ENCODE results near the gene SDC1. TPM values are rescaled to one million over a fixed set of nuclear protein-coding genes. Genes with fewer than 3 reads are reported as not detected.
A peak's percentile ranks its signal among the peaks of the same experiment; 100 is the strongest.

The SDC1 gene
- total RNA-seq, 4 donors from 2014 or later: 355 to 757 (median 496) TPM

GRCh38 chr2:20209373-20210109 lies 15.4 kb downstream of the SDC1 start:
- TF ChIP-seq POLR2A (IDR thresholded peaks at IDR 0.05) (peak in 1 of 4 donors; percentile 49), CTCF (IDR thresholded peaks at IDR 0.05) (no peak)
- no peak for DNase-seq
- intact Hi-C loops (cut with DNase I): no loop called here
- WGBS, 2 donors: 71% methylated on average over 11 of the region's 21 CpGs; no CpG with 5 or more reads in 1 of the 2 donors
- H3K36me3 ChIP-seq: peaks cover 0 to 19% (median 9%) of the 10 kb centered on the region in 3 donors
- H3K9me3 ChIP-seq: no peaks in the 10 kb centered on the region
- H3K27ac ChIP-seq: peak overlapping the region; percentile 91 to 97 (median 94)
- H3K4me3 ChIP-seq: no peak overlapping the region
- H3K4me1 ChIP-seq: peaks cover 42 to 100% (median 78%) of the 10 kb centered on the region in 3 donors
- no peaks in the 10 kb centered on the region for H3K27me3 ChIP-seq

GRCh38 chr2:20208476-20208859 lies 16.5 kb downstream of the SDC1 start:
- peak overlapping the region; percentile 91 to 97 (median 94) for H3K27ac ChIP-seq
- peaks cover 0 to 29% (median 18%) of the 10 kb centered on the region in 3 donors for H3K36me3 ChIP-seq
- 53 to 80% methylated on average over 1 to 3 of the region's 5 CpGs for WGBS, 2 donors
- intact Hi-C loops (cut with DNase I): no loop called here
- H3K4me1 ChIP-seq: peaks cover 42 to 100% (median 73%) of the 10 kb centered on the region in 3 donors
- H3K27me3 ChIP-seq: no peaks in the 10 kb centered on the region
- no peak for DNase-seq
- H3K9me3 ChIP-seq: no peaks in the 10 kb centered on the region
- TF ChIP-seq POLR2A (IDR thresholded peaks at IDR 0.05) (no peak), CTCF (IDR thresholded peaks at IDR 0.05) (no peak)
- peak overlapping the region in 1 of 4 donors; percentile 11 for H3K4me3 ChIP-seq

- 5 to 51% methylated on average over 4 to 5 of the region's 5 CpGs for WGBS, 2 donors
- peaks cover 31 to 93% (median 66%) of the 10 kb centered on the region in 3 donors for H3K4me1 ChIP-seq
- H3K27me3 ChIP-seq: no peaks in the 10 kb centered on the region
- intact Hi-C loops (cut with DNase I): no loop called here
- no peak for DNase-seq
- H3K4me3 ChIP-seq: no peak overlapping the region
- TF ChIP-seq CTCF (IDR thresholded peaks at IDR 0.05): no peak
- TF ChIP-seq POLR2A (IDR thresholded peaks at IDR 0.05): no peak
- peaks cover 0 to 44% (median 24%) of the 10 kb centered on the region in 3 donors for H3K36me3 ChIP-seq
- H3K27ac ChIP-seq: peak overlapping the region; percentile 91 to 97 (median 94)
- H3K9me3 ChIP-seq: no peaks in the 10 kb centered on the region
Measured at GRCh38 chr2:20207051-20207450, 17.9 kb downstream of the SDC1 start.

- H3K9me3 ChIP-seq: no peaks in the 10 kb centered on the region
- 47% methylated on average over 2 to 4 of the region's 10 CpGs for WGBS, 2 donors
- peaks cover 0 to 54% (median 24%) of the 10 kb centered on the region in 3 donors for H3K36me3 ChIP-seq
- DNase-seq: no peak
- TF ChIP-seq POLR2A (IDR thresholded peaks at IDR 0.05): no peak
- peak in 1 of 6 experiments; percentile 8 for TF ChIP-seq CTCF (IDR thresholded peaks at IDR 0.05)
- intact Hi-C loops (cut with DNase I): no loop called here
- no peak overlapping the region for H3K4me3 ChIP-seq
- peak overlapping the region; percentile 91 to 97 (median 94) for H3K27ac ChIP-seq
- no peaks in the 10 kb centered on the region for H3K27me3 ChIP-seq
- H3K4me1 ChIP-seq: peaks cover 21 to 92% (median 56%) of the 10 kb centered on the region in 3 donors
Measured at GRCh38 chr2:20205915-20206524, 18.9 kb downstream of the SDC1 start.

DNA sequence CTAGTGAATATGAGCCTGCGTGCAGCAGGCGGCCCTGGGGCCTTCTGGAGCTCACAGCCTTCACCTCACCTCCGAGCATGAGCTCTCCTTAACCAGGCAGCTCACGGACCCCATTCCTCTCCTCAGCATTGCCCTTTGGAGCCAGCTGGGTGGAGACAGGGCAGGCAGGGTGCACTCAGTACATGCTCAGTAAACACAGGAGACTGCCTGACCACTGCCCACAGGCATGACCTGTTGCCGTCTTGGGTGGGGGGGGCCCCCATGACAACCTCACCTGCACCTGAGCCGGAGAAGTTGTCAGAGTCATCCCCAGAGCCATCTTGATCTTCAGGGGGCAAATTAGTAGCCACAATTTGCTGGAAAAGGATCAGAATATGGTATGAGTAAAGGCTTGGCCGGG lies 19.9 kb downstream of the SDC1 start:
- no peak for DNase-seq
- peaks cover 0 to 63% (median 24%) of the 10 kb centered on the region in 3 donors for H3K36me3 ChIP-seq
- H3K4me1 ChIP-seq: peaks cover 21 to 92% (median 46%) of the 10 kb centered on the region in 3 donors
- TF ChIP-seq POLR2A (IDR thresholded peaks at IDR 0.05) (peak in 1 of 4 donors; percentile 4), CTCF (IDR thresholded peaks at IDR 0.05) (no peak)
- H3K9me3 ChIP-seq: no peaks in the 10 kb centered on the region
- intact Hi-C loops (cut with DNase I): no loop called here
- H3K4me3 ChIP-seq: no peak overlapping the region
- peak overlapping the region; percentile 91 to 97 (median 94) for H3K27ac ChIP-seq
- WGBS, 2 donors: 67 to 92% methylated on average over 4 to 6 of the region's 7 CpGs
- H3K27me3 ChIP-seq: no peaks in the 10 kb centered on the region
